A549 (cell line): ENCODE measurements around the gene SLC22A23. TPM values are rescaled to one million over a fixed set of nuclear protein-coding genes. Genes with fewer than 3 reads are reported as not detected.

Experiments
- ATAC-seq, 2 experiments: fragments of 200-7000 bp in 1 of 2; fragments of >200 bp in 1 of 2; cut with Nextera tagmentation in 1 of 2; cut with Tn5 transposase in 1 of 2; 3 replicates each; pipeline versions ENCODE4 v1.8.0 to v1.9.1; 2018 to 2020; ENCODE audit warnings: mild to moderate bottlenecking in 1 of 2, moderate library complexity in 1 of 2
- CTCF ChIA-PET: fragments of 300-600 bp; sonication (Branson Sonifier 250); formaldehyde crosslinking; extraction: SDS; loops from one replicate; lab custom pipeline; 2021; ENCODE audit warnings: antibody characterized with exemption, inconsistent platforms; lab: Yijun Ruan, JAX
- POLR2A ChIA-PET: fragments of 350-600 bp; formaldehyde crosslinking; extraction: SDS; loops from one replicate; lab custom pipeline; 2021; ENCODE audit warnings: antibody characterized with exemption, inconsistent platforms; lab: Yijun Ruan, JAX
- DNase-seq, 2 experiments: peaks; one replicate each; pipeline versions ENCODE4 v3.0.0 to v3.0.0-alpha.2; 2011 to 2016; ENCODE audit warnings: low read depth in 1 of 2, low spot score in 1 of 2
- FAIRE-seq: peaks from 2 replicates; lab custom pipeline; 2011; peaks lifted over from hg19 to GRCh38; lab: Jason Lieb, UNC
- H3K27ac ChIP-seq, 2 experiments: fragments of >200 bp; sonication (Bioruptor Twin); formaldehyde crosslinking; 3 replicates each; pipeline ENCODE4 v1.5.1; 2016 to 2017
- H3K4me1 ChIP-seq: fragments of >200 bp; sonication (Bioruptor Twin); formaldehyde crosslinking; 3 replicates; pipeline ENCODE4 v1.6.1; 2016
- H3K4me2 ChIP-seq: fragments of >200 bp; sonication (Bioruptor Twin); formaldehyde crosslinking; 3 replicates; pipeline ENCODE4 v1.6.1; 2016
- H3K4me3 ChIP-seq: fragments of >200 bp; sonication (Bioruptor Twin); formaldehyde crosslinking; 3 replicates; pipeline ENCODE4 v1.5.1; 2016
- H3K9me3 ChIP-seq: fragments of >200 bp; sonication (Bioruptor Twin); formaldehyde crosslinking; 3 replicates; pipeline ENCODE4 v1.6.1; 2016
- ATOH8 ChIP-seq: fragments of 250-450 bp; sonication (Bioruptor Pico); IDR thresholded peaks from 2 replicates; pipeline ENCODE4 v1.5.0; 2020; ENCODE audit warnings: low read depth, mild to moderate bottlenecking, moderate library complexity
- CEBPB ChIP-seq, 2 experiments: fragments of >200 bp in 1 of 2; sonication (Bioruptor Twin) in 1 of 2; formaldehyde crosslinking in 1 of 2; IDR thresholded peaks; 2 replicates each; pipeline ENCODE4 v1.6.1; 2012 to 2016
- CHD2 ChIP-seq: fragments of 150-350 bp; IDR thresholded peaks from 2 replicates; pipeline ENCODE4 v1.6.1; 2014; ENCODE audit warnings: low read length; ENCODE audit not compliant: partially characterized antibody
- CTCF ChIP-seq: fragments of >200 bp; sonication (Bioruptor Twin); formaldehyde crosslinking; IDR thresholded peaks from 3 replicates; pipeline ENCODE4 v1.5.1; 2016
- EHMT2 ChIP-seq: fragments of 200-600 bp; sonication (generic); IDR thresholded peaks from 2 replicates; pipeline ENCODE4 v1.6.1; 2016; ENCODE audit warnings: antibody characterized with exemption, low read depth, mild to moderate bottlenecking, moderate library complexity
- ESRRA ChIP-seq: fragments of 150-350 bp; IDR thresholded peaks from 2 replicates; pipeline ENCODE4 v1.6.1; 2014; ENCODE audit warnings: mild to moderate bottlenecking, low read length, borderline replicate concordance
- HDAC2 ChIP-seq: fragments of 200-600 bp; sonication (generic); IDR thresholded peaks from 2 replicates; pipeline ENCODE4 v1.6.1; 2016
- HOXA7 ChIP-seq: fragments of 250-450 bp; sonication (Bioruptor Pico); IDR thresholded peaks from 2 replicates; pipeline ENCODE4 v1.5.0; 2020; ENCODE audit warnings: mild to moderate bottlenecking, moderate library complexity
- JUN ChIP-seq, 2 experiments: fragments of >200 bp; sonication (Bioruptor Twin); formaldehyde crosslinking; IDR thresholded peaks; 2 replicates in 1 of 2; 3 replicates in 1 of 2; pipeline ENCODE4 v1.6.1; 2016 to 2017
- KDM5A ChIP-seq: fragments of 200-600 bp; sonication (generic); IDR thresholded peaks from 2 replicates; pipeline ENCODE4 v1.6.1; 2016; ENCODE audit warnings: antibody characterized with exemption, mild to moderate bottlenecking
- MAX ChIP-seq: IDR thresholded peaks from 2 replicates; pipeline ENCODE4 v1.6.1; 2012
- MYC ChIP-seq: IDR thresholded peaks from 2 replicates; pipeline ENCODE4 v1.6.1; 2012; ENCODE audit warnings: mild to moderate bottlenecking, inconsistent platforms, low read length, improper control_type of control experiment, borderline replicate concordance
- NFE2L2 ChIP-seq: fragments of 150-350 bp; conservative IDR thresholded peaks from 2 replicates; pipeline ENCODE4 v1.6.1; 2014; ENCODE audit warnings: low read length
- NR3C1 ChIP-seq: fragments of >200 bp; sonication (Bioruptor Twin); formaldehyde crosslinking; IDR thresholded peaks from 3 replicates; pipeline ENCODE4 v1.6.1; 2017
- POLR2A ChIP-seq: IDR thresholded peaks from 2 replicates; pipeline ENCODE4 v1.6.1; 2012; ENCODE audit warnings: mild to moderate bottlenecking, low read length
- RARB ChIP-seq: fragments of 250-450 bp; sonication (Bioruptor Pico); IDR thresholded peaks from 2 replicates; pipeline ENCODE4 v1.8.0; 2021; ENCODE audit warnings: mild to moderate bottlenecking, moderate library complexity
- RCOR1 ChIP-seq: fragments of 150-350 bp; IDR thresholded peaks from 2 replicates; pipeline ENCODE4 v1.6.1; 2014; ENCODE audit warnings: antibody characterized with exemption, low read length, low read depth
- SMC3 ChIP-seq: fragments of >200 bp; sonication (Bioruptor Twin); formaldehyde crosslinking; IDR thresholded peaks from 3 replicates; pipeline ENCODE4 v1.6.1; 2018; ENCODE audit warnings: inconsistent platforms
- SREBF2 ChIP-seq: fragments of 450-650 bp; IDR thresholded peaks from 2 replicates; pipeline ENCODE4 v1.6.1; 2014; ENCODE audit warnings: mild to moderate bottlenecking, moderate library complexity
- TFCP2L1 ChIP-seq: fragments of 250-450 bp; sonication (Bioruptor Pico); IDR thresholded peaks from 2 replicates; pipeline ENCODE4 v1.5.0; 2021; ENCODE audit warnings: mild to moderate bottlenecking
- USF2 ChIP-seq: fragments of 450-650 bp; IDR thresholded peaks from 2 replicates; pipeline ENCODE4 v1.6.1; 2014; ENCODE audit warnings: antibody characterized with exemption
- ZC3H11A ChIP-seq: fragments of 450-650 bp; IDR thresholded peaks from 2 replicates; pipeline ENCODE4 v1.6.1; 2014; ENCODE audit warnings: antibody characterized with exemption, mild to moderate bottlenecking
- ZFP36 ChIP-seq: fragments of 450-650 bp; IDR thresholded peaks from 2 replicates; pipeline ENCODE4 v1.6.1; 2014; ENCODE audit warnings: borderline replicate concordance; ENCODE audit not compliant: partially characterized antibody
- WGBS: methylation state at CpG from one replicate; pipeline ENCODE4 v1.1.6; 2017; ENCODE audit errors: missing lambda C conversion rate; 5-methylcytosine and 5-hydroxymethylcytosine counted together
- polyA plus RNA-seq, 4 experiments: library from polyadenylated mRNA; depleted of rRNA in 3 of 4; stranded (reverse); fragments of >200 nt; fragmentation: RNase III in 1 of 4; extraction: RNeasy Plus Mini Kit Qiagen cat#74134 plus additional on column Dnase treatment in 1 of 4; gene quantifications; 2 replicates in 3 of 4; 3 replicates in 1 of 4; pipeline ENCODE4 v1.2.3, GENCODE V29; 2011 to 2017

Gene SLC22A23
- polyA plus RNA-seq, 2 of the 4 experiments (the other 2 are of a cell fraction): 4.4 to 6.2 TPM

GRCh38 chr6:3306848-3307247, 150.0 kb downstream of the SLC22A23 start (continued):
- TF ChIP-seq CTCF: no peak
- TF ChIP-seq KDM5A: no peak
- no peak for TF ChIP-seq NR3C1
- TF ChIP-seq, all 56 proteins: peak for 0

- DNase-seq (no peak), FAIRE-seq (no peak)
- CTCF ChIA-PET: interaction anchor here (0.7 to 2.8 kb wide), 5 partner anchors 10 to 565 kb away, joined by 3 to 9 read pairs (median 4); no protein-coding TSS in a partner anchor
- Histone ChIP-seq H3K9me3 (0 out of 3 replicates have a peak, but pooled peaks cover 6% of the 10 kb centered on the region), H3K4me1 (no peaks in the 10 kb centered on the region), H3K27ac (no peak overlapping the region)
- 97% methylated on average over 3 of the region's 3 CpGs for WGBS
- TF ChIP-seq TFCP2L1 (CRISPR knock-in tag) (no peak), CEBPB (IDR thresholded peaks at IDR 0.05) (no peak), MYC (no peak), ESRRA (no peak), RARB (CRISPR knock-in tag) (no peak), RCOR1 (no peak), SREBF2 (no peak), HDAC2 (no peak), ZC3H11A (no peak), ATOH8 (CRISPR knock-in tag) (no peak)
- TF ChIP-seq, all 56 proteins: peak for 0
- Histone ChIP-seq H3K4me3 (no peak overlapping the region), H3K4me2 (no peak overlapping the region)
- POLR2A ChIA-PET: no interaction called here
- ATAC-seq: no peak
Observed at GRCh38 chr6:3305831-3306230, 151.0 kb downstream of the SLC22A23 start.

GRCh38 chr6:3305216-3305565, 151.7 kb downstream of the SLC22A23 start:
- DNase-seq (no peak), ATAC-seq (no peak), FAIRE-seq (no peak)
- CTCF ChIA-PET: interaction anchor here (1.0 to 2.8 kb wide), 4 partner anchors 9 to 428 kb away, joined by 3 to 9 read pairs (median 5); no protein-coding TSS in a partner anchor
- 83% methylated on average over 8 of the region's 8 CpGs for WGBS
- POLR2A ChIA-PET: no interaction called here
- H3K4me3 ChIP-seq: no peak overlapping the region
- H3K4me2 ChIP-seq: no peak overlapping the region
- H3K9me3 ChIP-seq: 0 out of 3 replicates have a peak, but pooled peaks cover 6% of the 10 kb centered on the region
- no peaks in the 10 kb centered on the region for H3K4me1 ChIP-seq
- no peak overlapping the region for H3K27ac ChIP-seq
- TF ChIP-seq TFCP2L1 (CRISPR knock-in tag): no peak
- TF ChIP-seq HDAC2: no peak
- TF ChIP-seq CHD2: no peak
- TF ChIP-seq SREBF2: no peak

- POLR2A ChIA-PET: no interaction called here
Observed at GRCh38 chr6:3304500-3305215, 152.2 kb downstream of the SLC22A23 start.

More at GRCh38 chr6:3304500-3305215, 152.2 kb downstream of the SLC22A23 start:
- TF ChIP-seq RCOR1 (no peak), CTCF (no peak), JUN (IDR thresholded peaks at IDR 0.05) (no peak), NFE2L2 (no peak), USF2 (no peak), EHMT2 (no peak), SMC3 (no peak), SREBF2 (no peak), MAX (no peak), POLR2A (no peak), ZFP36 (no peak), HOXA7 (no peak)
- Histone ChIP-seq H3K27ac (no peak overlapping the region), H3K4me2 (no peak overlapping the region), H3K9me3 (0 out of 3 replicates have a peak, but pooled peaks cover 6% of the 10 kb centered on the region), H3K4me3 (no peak overlapping the region), H3K4me1 (no peaks in the 10 kb centered on the region)
- ATAC-seq (no peak), FAIRE-seq (no peak), DNase-seq (no peak)
- 88% methylated on average over 14 of the region's 16 CpGs for WGBS
- CTCF ChIA-PET: interaction anchor here (1.2 to 2.8 kb wide), 3 partner anchors 9 to 428 kb away, joined by 3 to 9 read pairs (median 6); no protein-coding TSS in a partner anchor
